WTC11 (cell line): ENCODE measurements around the gene AQP2. TPM values are rescaled to one million over a fixed set of nuclear protein-coding genes. Genes with fewer than 3 reads are reported as not detected.

ENCODE experiments used
- ATAC-seq: fragments of 200-7000 bp; cut with Tn5 transposase; 2 replicates; pipeline ENCODE4 v1.10.0; 2021; ENCODE audit warnings: mild to moderate bottlenecking, moderate library complexity
- CTCF ChIA-PET: fragments of 300-600 bp; sonication (Branson Sonifier 250); formaldehyde crosslinking; loops from one replicate; lab custom pipeline; 2021; ENCODE audit warnings: antibody characterized with exemption; lab: Charles Lee
- POLR2A ChIA-PET: fragments of 350-600 bp; sonication (Branson Sonifier 250); formaldehyde crosslinking; loops from one replicate; lab custom pipeline; 2021; ENCODE audit warnings: antibody characterized with exemption; lab: Charles Lee
- DNase-seq: peaks from one replicate; pipeline ENCODE4 v3.0.0; 2021; ENCODE audit warnings: low spot score
- H3K27ac Mint-ChIP-seq: 2 replicates; pipeline ENCODE4 v1.8.0; 2021; ENCODE audit warnings: mixed read lengths
- H3K27me3 Mint-ChIP-seq: 2 replicates; pipeline ENCODE4 v1.8.0; 2021; ENCODE audit warnings: low read depth, mild to moderate bottlenecking, moderate library complexity, mixed read lengths
- H3K36me3 Mint-ChIP-seq: 2 replicates; pipeline ENCODE4 v1.8.0; 2021; ENCODE audit warnings: mixed read lengths
- H3K4me1 Mint-ChIP-seq: 2 replicates; pipeline ENCODE4 v1.8.0; 2022; ENCODE audit warnings: mixed read lengths
- H3K4me3 Mint-ChIP-seq: 2 replicates; pipeline ENCODE4 v1.8.0; 2021; ENCODE audit warnings: mild to moderate bottlenecking, moderate library complexity, mixed read lengths
- H3K9me3 Mint-ChIP-seq: 2 replicates; pipeline ENCODE4 v1.8.0; 2021; ENCODE audit warnings: mixed read lengths
- ATF1 ChIP-seq: sonication (generic); formaldehyde crosslinking; IDR thresholded peaks from 2 replicates; pipeline ENCODE4 v1.8.1; 2023; ENCODE audit warnings: mild to moderate bottlenecking, moderate library complexity, missing genetic modification reagents
- OVOL2 ChIP-seq: fragments of 250-450 bp; sonication (Bioruptor Pico); IDR thresholded peaks from 2 replicates; pipeline ENCODE4 v1.9.0; 2021; ENCODE audit warnings: mild to moderate bottlenecking, borderline replicate concordance
- PRDM15 ChIP-seq: sonication (generic); formaldehyde crosslinking; IDR thresholded peaks from 2 replicates; pipeline ENCODE4 v1.8.0; 2022; ENCODE audit warnings: missing genetic modification reagents
- RORB ChIP-seq: fragments of 250-450 bp; sonication (Bioruptor Pico); IDR thresholded peaks from 2 replicates; pipeline ENCODE4 v1.9.0; 2021; ENCODE audit warnings: mild to moderate bottlenecking
- TEAD4 ChIP-seq: sonication (generic); formaldehyde crosslinking; IDR thresholded peaks from 2 replicates; pipeline ENCODE4 v1.8.0; 2022; ENCODE audit warnings: mild to moderate bottlenecking, missing genetic modification reagents
- ZNF232 ChIP-seq: sonication (generic); formaldehyde crosslinking; IDR thresholded peaks from 2 replicates; pipeline ENCODE4 v1.8.0; 2022; ENCODE audit warnings: mild to moderate bottlenecking, missing genetic modification reagents
- ZNF396 ChIP-seq: fragments of 250-450 bp; sonication (Bioruptor Pico); IDR thresholded peaks from 2 replicates; pipeline ENCODE4 v1.8.0; 2021; ENCODE audit warnings: mild to moderate bottlenecking, moderate library complexity, borderline replicate concordance
- total RNA-seq: library from RNA; stranded (reverse); gene quantifications from 3 replicates; pipeline ENCODE4 v1.2.3, GENCODE V29; 2021
- TF ChIP-seq, protein P1 (sequence below): sonication (generic); formaldehyde crosslinking; conservative IDR thresholded peaks from 2 replicates; pipeline ENCODE4 v1.8.1; 2023; ENCODE audit warnings: mild to moderate bottlenecking, low read depth, missing genetic modification reagents, moderate library complexity
- TF ChIP-seq, protein P2 (sequence below): sonication (generic); formaldehyde crosslinking; IDR thresholded peaks from 2 replicates; pipeline ENCODE4 v1.8.1; 2023; ENCODE audit warnings: mild to moderate bottlenecking, missing genetic modification reagents
- TF ChIP-seq, protein P3 (sequence below): fragments of 250-450 bp; sonication (Bioruptor Pico); IDR thresholded peaks from 2 replicates; pipeline ENCODE4 v1.8.0; 2021; ENCODE audit warnings: mild to moderate bottlenecking
- TF ChIP-seq, protein P4 (sequence below): sonication (generic); formaldehyde crosslinking; IDR thresholded peaks from 2 replicates; pipeline ENCODE4 v1.8.0; 2023; ENCODE audit warnings: mild to moderate bottlenecking, missing genetic modification reagents
- TF ChIP-seq, protein P5 (sequence below): sonication (generic); formaldehyde crosslinking; IDR thresholded peaks from 2 replicates; pipeline ENCODE4 v1.8.1; 2022; ENCODE audit warnings: mild to moderate bottlenecking, missing genetic modification reagents, moderate library complexity, borderline replicate concordance

Gene AQP2
- total RNA-seq, 1 experiment from 2014 or later, result not detected

- peak overlapping the region; percentile 29; the same call in 1 of the 2 replicates for H3K27ac Mint-ChIP-seq
- TF ChIP-seq TEAD4 (CRISPR knock-in tag), result no peak
- no peak for TF ChIP-seq ATF1
- TF ChIP-seq, protein P1, sequence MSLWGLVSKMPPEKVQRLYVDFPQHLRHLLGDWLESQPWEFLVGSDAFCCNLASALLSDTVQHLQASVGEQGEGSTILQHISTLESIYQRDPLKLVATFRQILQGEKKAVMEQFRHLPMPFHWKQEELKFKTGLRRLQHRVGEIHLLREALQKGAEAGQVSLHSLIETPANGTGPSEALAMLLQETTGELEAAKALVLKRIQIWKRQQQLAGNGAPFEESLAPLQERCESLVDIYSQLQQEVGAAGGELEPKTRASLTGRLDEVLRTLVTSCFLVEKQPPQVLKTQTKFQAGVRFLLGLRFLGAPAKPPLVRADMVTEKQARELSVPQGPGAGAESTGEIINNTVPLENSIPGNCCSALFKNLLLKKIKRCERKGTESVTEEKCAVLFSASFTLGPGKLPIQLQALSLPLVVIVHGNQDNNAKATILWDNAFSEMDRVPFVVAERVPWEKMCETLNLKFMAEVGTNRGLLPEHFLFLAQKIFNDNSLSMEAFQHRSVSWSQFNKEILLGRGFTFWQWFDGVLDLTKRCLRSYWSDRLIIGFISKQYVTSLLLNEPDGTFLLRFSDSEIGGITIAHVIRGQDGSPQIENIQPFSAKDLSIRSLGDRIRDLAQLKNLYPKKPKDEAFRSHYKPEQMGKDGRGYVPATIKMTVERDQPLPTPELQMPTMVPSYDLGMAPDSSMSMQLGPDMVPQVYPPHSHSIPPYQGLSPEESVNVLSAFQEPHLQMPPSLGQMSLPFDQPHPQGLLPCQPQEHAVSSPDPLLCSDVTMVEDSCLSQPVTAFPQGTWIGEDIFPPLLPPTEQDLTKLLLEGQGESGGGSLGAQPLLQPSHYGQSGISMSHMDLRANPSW (CRISPR knock-in tag), result no peak
- no peak for TF ChIP-seq RORB
- TF ChIP-seq, protein P2, sequence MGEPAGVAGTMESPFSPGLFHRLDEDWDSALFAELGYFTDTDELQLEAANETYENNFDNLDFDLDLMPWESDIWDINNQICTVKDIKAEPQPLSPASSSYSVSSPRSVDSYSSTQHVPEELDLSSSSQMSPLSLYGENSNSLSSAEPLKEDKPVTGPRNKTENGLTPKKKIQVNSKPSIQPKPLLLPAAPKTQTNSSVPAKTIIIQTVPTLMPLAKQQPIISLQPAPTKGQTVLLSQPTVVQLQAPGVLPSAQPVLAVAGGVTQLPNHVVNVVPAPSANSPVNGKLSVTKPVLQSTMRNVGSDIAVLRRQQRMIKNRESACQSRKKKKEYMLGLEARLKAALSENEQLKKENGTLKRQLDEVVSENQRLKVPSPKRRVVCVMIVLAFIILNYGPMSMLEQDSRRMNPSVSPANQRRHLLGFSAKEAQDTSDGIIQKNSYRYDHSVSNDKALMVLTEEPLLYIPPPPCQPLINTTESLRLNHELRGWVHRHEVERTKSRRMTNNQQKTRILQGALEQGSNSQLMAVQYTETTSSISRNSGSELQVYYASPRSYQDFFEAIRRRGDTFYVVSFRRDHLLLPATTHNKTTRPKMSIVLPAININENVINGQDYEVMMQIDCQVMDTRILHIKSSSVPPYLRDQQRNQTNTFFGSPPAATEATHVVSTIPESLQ (CRISPR knock-in tag), result no peak
- TF ChIP-seq, protein P3, sequence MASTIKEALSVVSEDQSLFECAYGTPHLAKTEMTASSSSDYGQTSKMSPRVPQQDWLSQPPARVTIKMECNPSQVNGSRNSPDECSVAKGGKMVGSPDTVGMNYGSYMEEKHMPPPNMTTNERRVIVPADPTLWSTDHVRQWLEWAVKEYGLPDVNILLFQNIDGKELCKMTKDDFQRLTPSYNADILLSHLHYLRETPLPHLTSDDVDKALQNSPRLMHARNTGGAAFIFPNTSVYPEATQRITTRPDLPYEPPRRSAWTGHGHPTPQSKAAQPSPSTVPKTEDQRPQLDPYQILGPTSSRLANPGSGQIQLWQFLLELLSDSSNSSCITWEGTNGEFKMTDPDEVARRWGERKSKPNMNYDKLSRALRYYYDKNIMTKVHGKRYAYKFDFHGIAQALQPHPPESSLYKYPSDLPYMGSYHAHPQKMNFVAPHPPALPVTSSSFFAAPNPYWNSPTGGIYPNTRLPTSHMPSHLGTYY, result no peak
- TF ChIP-seq PRDM15 (CRISPR knock-in tag), result no peak
- TF ChIP-seq, protein P4, sequence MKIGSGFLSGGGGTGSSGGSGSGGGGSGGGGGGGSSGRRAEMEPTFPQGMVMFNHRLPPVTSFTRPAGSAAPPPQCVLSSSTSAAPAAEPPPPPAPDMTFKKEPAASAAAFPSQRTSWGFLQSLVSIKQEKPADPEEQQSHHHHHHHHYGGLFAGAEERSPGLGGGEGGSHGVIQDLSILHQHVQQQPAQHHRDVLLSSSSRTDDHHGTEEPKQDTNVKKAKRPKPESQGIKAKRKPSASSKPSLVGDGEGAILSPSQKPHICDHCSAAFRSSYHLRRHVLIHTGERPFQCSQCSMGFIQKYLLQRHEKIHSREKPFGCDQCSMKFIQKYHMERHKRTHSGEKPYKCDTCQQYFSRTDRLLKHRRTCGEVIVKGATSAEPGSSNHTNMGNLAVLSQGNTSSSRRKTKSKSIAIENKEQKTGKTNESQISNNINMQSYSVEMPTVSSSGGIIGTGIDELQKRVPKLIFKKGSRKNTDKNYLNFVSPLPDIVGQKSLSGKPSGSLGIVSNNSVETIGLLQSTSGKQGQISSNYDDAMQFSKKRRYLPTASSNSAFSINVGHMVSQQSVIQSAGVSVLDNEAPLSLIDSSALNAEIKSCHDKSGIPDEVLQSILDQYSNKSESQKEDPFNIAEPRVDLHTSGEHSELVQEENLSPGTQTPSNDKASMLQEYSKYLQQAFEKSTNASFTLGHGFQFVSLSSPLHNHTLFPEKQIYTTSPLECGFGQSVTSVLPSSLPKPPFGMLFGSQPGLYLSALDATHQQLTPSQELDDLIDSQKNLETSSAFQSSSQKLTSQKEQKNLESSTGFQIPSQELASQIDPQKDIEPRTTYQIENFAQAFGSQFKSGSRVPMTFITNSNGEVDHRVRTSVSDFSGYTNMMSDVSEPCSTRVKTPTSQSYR (CRISPR knock-in tag), result no peak
- no peak for TF ChIP-seq OVOL2
- TF ChIP-seq ZNF232 (CRISPR knock-in tag), result no peak
- TF ChIP-seq, protein P5, sequence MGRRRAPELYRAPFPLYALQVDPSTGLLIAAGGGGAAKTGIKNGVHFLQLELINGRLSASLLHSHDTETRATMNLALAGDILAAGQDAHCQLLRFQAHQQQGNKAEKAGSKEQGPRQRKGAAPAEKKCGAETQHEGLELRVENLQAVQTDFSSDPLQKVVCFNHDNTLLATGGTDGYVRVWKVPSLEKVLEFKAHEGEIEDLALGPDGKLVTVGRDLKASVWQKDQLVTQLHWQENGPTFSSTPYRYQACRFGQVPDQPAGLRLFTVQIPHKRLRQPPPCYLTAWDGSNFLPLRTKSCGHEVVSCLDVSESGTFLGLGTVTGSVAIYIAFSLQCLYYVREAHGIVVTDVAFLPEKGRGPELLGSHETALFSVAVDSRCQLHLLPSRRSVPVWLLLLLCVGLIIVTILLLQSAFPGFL, result no peak
- TF ChIP-seq ZNF396 (CRISPR knock-in tag), result no peak
- DNase-seq (no peak), ATAC-seq (no peak)
- H3K9me3 Mint-ChIP-seq, result no peaks in the 10 kb centered on the region
- H3K27me3 Mint-ChIP-seq, result no peaks in the 10 kb centered on the region; the same call in 1 of the 2 replicates
- no peaks in the 10 kb centered on the region for H3K36me3 Mint-ChIP-seq
- peaks cover 6% of the 10 kb centered on the region for H3K4me1 Mint-ChIP-seq
- ChIA-PET CTCF (interaction anchor here (1.8 kb wide), 1 partner anchor 28 kb away, joined by 12 read pairs; no protein-coding TSS in a partner anchor), POLR2A (no interaction called here)
- no peak overlapping the region for H3K4me3 Mint-ChIP-seq
Observed at GRCh38 chr12:49917166-49917787, 33.3 kb upstream of the AQP2 start.
